Measurements from ENCODE around the gene TBC1D19. TPM values are rescaled to one million over a fixed set of nuclear protein-coding genes. Genes with fewer than 3 reads are reported as not detected.

TBC1D19 gene
- total and polyA plus RNA-seq, 4 donors = 2.1 to 41.6 (median 8.3) TPM

DNA sequence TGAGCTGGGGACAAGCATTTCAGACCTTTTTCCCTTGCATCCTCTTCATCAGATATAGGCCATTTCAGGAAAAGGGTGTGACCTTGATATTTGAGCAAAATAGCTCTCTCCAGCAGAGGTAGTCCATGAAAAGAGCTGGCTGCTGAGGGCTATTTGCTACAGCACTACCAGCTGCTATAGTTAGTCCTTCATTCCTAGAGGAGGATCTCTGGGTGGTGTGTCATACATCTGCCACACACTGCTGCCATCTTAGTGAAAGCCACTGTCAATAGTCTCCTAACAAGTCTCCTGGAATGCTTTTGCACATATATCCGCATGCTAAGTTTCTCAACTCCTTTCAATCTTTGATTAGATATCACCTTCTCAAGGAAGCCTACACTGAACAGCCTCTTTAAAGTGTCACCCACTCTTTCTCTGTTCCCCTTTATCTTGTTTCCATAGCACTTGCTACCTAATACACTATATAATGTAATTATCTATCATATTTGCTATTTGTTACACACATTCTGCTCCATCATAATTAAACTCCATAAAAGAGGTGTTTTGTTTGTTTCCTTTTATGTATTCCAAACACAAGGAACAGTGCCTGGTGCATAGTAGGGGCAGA is 131.9 kb downstream of the TBC1D19 start:
- no peak overlapping the region for H3K27ac ChIP-seq (ENCODE audit: low read depth in 1 of 2, low read length in 1 of 2)
- no peak overlapping the region for H3K9ac ChIP-seq (ENCODE audit: insufficient read depth in 1 of 2, low read length in 2 of 2)
- no peak for ATAC-seq (ENCODE audit: insufficient read depth, low FRiP score)
- H3K36me3 ChIP-seq (ENCODE audit: control insufficient read depth in 4 of 4, insufficient read depth in 4 of 4, low read length in 4 of 4) = peaks cover 0 to 6% (median 0%) of the 10 kb centered on the region in 4 donors
- TF ChIP-seq, protein P1, sequence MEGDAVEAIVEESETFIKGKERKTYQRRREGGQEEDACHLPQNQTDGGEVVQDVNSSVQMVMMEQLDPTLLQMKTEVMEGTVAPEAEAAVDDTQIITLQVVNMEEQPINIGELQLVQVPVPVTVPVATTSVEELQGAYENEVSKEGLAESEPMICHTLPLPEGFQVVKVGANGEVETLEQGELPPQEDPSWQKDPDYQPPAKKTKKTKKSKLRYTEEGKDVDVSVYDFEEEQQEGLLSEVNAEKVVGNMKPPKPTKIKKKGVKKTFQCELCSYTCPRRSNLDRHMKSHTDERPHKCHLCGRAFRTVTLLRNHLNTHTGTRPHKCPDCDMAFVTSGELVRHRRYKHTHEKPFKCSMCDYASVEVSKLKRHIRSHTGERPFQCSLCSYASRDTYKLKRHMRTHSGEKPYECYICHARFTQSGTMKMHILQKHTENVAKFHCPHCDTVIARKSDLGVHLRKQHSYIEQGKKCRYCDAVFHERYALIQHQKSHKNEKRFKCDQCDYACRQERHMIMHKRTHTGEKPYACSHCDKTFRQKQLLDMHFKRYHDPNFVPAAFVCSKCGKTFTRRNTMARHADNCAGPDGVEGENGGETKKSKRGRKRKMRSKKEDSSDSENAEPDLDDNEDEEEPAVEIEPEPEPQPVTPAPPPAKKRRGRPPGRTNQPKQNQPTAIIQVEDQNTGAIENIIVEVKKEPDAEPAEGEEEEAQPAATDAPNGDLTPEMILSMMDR (IDR thresholded peaks at IDR 0.05; ENCODE audit: control extremely low read depth, extremely low read depth) = no peak
- WGBS, 2 donors = 92 to 95% methylated on average over 1 of the region's 1 CpG
- H3K27me3 ChIP-seq (ENCODE audit: control insufficient read depth in 3 of 3, insufficient read depth in 3 of 3, low read length in 2 of 3) = no peaks in the 10 kb centered on the region
- no peaks in the 10 kb centered on the region for H3K4me1 ChIP-seq (ENCODE audit: control insufficient read depth in 5 of 5, insufficient read depth in 5 of 5, low read length in 5 of 5)
- H3K4me3 ChIP-seq = no peak overlapping the region
- DNase-seq = no peak
- H3K9me3 ChIP-seq (ENCODE audit: control insufficient read depth in 4 of 4, insufficient read depth in 3 of 4, low read length in 3 of 4) = no peaks in the 10 kb centered on the region

DNA sequence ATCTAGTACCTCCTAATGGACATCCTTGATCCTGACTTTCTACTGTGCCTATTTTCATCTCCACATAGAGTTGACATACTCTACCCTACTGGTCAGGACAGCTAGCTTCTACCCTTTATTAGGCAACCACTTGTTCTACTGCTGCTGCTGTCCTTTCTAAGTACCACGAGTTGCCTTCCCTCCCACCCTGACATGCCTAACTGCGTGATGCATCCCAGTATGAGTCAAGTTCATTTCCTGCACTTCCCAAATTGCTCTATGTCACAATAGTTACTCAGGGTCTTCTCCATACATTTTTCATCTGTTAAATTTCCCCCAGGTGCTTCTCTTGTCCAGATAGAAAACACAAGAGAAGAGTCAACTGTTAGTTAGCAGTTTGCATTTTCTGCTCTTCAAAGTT is 133.4 kb downstream of the TBC1D19 start:
- 56 to 60% methylated on average over 2 of the region's 2 CpGs for WGBS, 2 donors
- H3K36me3 ChIP-seq (ENCODE audit: control insufficient read depth in 4 of 4, insufficient read depth in 4 of 4, low read length in 4 of 4) = peaks cover 0 to 8% (median 0%) of the 10 kb centered on the region in 4 donors
- no peaks in the 10 kb centered on the region for H3K9me3 ChIP-seq (ENCODE audit: control insufficient read depth in 4 of 4, insufficient read depth in 3 of 4, low read length in 3 of 4)
- ATAC-seq (ENCODE audit: insufficient read depth, low FRiP score) (no peak), DNase-seq (no peak)
- no peak overlapping the region for H3K4me3 ChIP-seq
- TF ChIP-seq, protein P1 (IDR thresholded peaks at IDR 0.05; ENCODE audit: control extremely low read depth, extremely low read depth) = no peak
- H3K27me3 ChIP-seq (ENCODE audit: control insufficient read depth in 3 of 3, insufficient read depth in 3 of 3, low read length in 2 of 3) = no peaks in the 10 kb centered on the region
- H3K27ac ChIP-seq (ENCODE audit: low read depth in 1 of 2, low read length in 1 of 2) = no peak overlapping the region
- H3K9ac ChIP-seq (ENCODE audit: insufficient read depth in 1 of 2, low read length in 2 of 2) = no peak overlapping the region
- H3K4me1 ChIP-seq (ENCODE audit: control insufficient read depth in 5 of 5, insufficient read depth in 5 of 5, low read length in 5 of 5) = no peaks in the 10 kb centered on the region

DNA sequence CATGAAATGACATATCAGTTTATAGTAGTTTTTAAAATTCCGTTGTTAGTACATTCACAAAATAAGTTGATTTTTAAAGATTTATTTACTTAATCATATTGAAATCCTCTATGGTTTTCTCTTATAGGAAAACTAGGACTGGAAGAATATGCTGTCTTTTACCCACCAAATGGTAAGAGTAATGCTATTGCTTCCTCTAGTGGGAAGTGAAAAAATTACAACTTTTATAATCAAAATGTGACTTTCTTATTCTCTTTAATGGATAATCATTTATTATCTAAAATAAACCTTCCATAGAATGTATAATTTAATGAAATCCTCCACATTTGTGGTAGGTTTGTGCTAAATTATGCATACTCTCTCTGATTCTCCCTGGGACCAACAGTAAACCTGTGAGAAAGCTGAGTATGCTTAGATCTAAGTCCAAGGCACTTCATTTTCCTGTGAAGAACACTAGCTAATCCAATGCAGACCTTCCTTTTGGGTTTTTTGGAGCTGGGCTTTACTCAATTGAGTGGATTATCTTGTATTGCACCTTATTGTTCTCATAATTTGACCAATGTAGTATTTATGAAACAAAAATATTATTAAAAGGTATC is 136.2 kb downstream of the TBC1D19 start:
- H3K9ac ChIP-seq (ENCODE audit: insufficient read depth in 1 of 2, low read length in 2 of 2) = no peak overlapping the region
- H3K36me3 ChIP-seq (ENCODE audit: control insufficient read depth in 4 of 4, insufficient read depth in 4 of 4, low read length in 4 of 4) = peaks cover 0 to 5% (median 0%) of the 10 kb centered on the region in 4 donors
- no peaks in the 10 kb centered on the region for H3K27me3 ChIP-seq (ENCODE audit: control insufficient read depth in 3 of 3, insufficient read depth in 3 of 3, low read length in 2 of 3)
- WGBS, 2 donors = 68 to 73% methylated on average over 1 of the region's 1 CpG
- peaks cover 0 to under 1% (median 0%) of the 10 kb centered on the region in 5 donors for H3K4me1 ChIP-seq (ENCODE audit: control insufficient read depth in 5 of 5, insufficient read depth in 5 of 5, low read length in 5 of 5)
- peak in 2 of 3 donors; percentile 55 to 61 for DNase-seq
- H3K4me3 ChIP-seq = no peak overlapping the region
- H3K9me3 ChIP-seq (ENCODE audit: control insufficient read depth in 4 of 4, insufficient read depth in 3 of 4, low read length in 3 of 4) = no peaks in the 10 kb centered on the region
- TF ChIP-seq, protein P1 (IDR thresholded peaks at IDR 0.05; ENCODE audit: control extremely low read depth, extremely low read depth) = peak; percentile 21
- no peak for ATAC-seq (ENCODE audit: insufficient read depth, low FRiP score)
- no peak overlapping the region for H3K27ac ChIP-seq (ENCODE audit: low read depth in 1 of 2, low read length in 1 of 2)
